HepG2 (cell line): ENCODE data around the gene RASL10A. TPM values are rescaled to one million over a fixed set of nuclear protein-coding genes. Genes with fewer than 3 reads are reported as not detected.

Source experiments
- ATAC-seq: fragments of 200-7000 bp; cut with Tn5 transposase; 3 replicates; pipeline ENCODE4 v1.9.1; 2020; ENCODE audit warnings: mild to moderate bottlenecking, moderate library complexity
- BruUV-seq: library from RNA; stranded (reverse); fragments of 400-500 nt; replicated peaks from 2 replicates; lab custom pipeline; 2021; lab: Mats Ljungman, UMichigan
- CTCF ChIA-PET: fragments of 300-600 bp; formaldehyde crosslinking; extraction: SDS; loops from one replicate; lab custom pipeline; 2021; ENCODE audit warnings: low total read pairs, inconsistent platforms, low intra/inter-chr PET ratio; lab: Yijun Ruan, JAX
- POLR2A ChIA-PET: fragments of 350-600 bp; sonication (Branson Sonifier 250); formaldehyde crosslinking; loops from one replicate; lab custom pipeline; 2020; ENCODE audit warnings: antibody characterized with exemption, inconsistent platforms; lab: Yijun Ruan, JAX
- DNase-seq: peaks from one replicate; pipeline ENCODE4 v3.0.0-alpha.2; 2015; ENCODE audit warnings: low spot score
- FAIRE-seq: peaks from 3 replicates; lab custom pipeline; 2011; peaks lifted over from hg19 to GRCh38; lab: Jason Lieb, UNC
- H2AFZ ChIP-seq: one replicate; pipeline ENCODE4 v1.6.1; 2011; ENCODE audit warnings: low read length, inconsistent platforms
- H3K27ac ChIP-seq: fragments of 300-600 bp; 3 replicates; pipeline ENCODE4 v1.8.0; 2011; ENCODE audit warnings: mixed run types, mild to moderate bottlenecking, mixed read lengths, low read length, inconsistent platforms; ENCODE audit not compliant: insufficient read depth; ENCODE audit errors: extremely low read length
- H3K27me3 ChIP-seq, 2 experiments: fragments of 200-600 bp in 1 of 2; 2 replicates in 1 of 2; 3 replicates in 1 of 2; pipeline versions ENCODE4 v1.6.0 to v1.8.0; 2011; ENCODE audit warnings: low read length in 2 of 2, mild to moderate bottlenecking in 2 of 2, moderate library complexity in 2 of 2, inconsistent platforms in 1 of 2; ENCODE audit not compliant: insufficient read depth in 2 of 2, control insufficient read depth in 1 of 2
- H3K36me3 ChIP-seq, 2 experiments: fragments of 200-600 bp in 1 of 2; replicated peaks in 1 of 2; 2 replicates in 1 of 2; 3 replicates in 1 of 2; pipeline versions ENCODE4 v1.5.1 to v1.8.0; 2011; ENCODE audit warnings: low read length in 2 of 2, inconsistent platforms in 1 of 2; ENCODE audit not compliant: insufficient read depth in 2 of 2, control insufficient read depth in 1 of 2
- H3K4me1 ChIP-seq: 2 replicates; pipeline ENCODE4 v1.5.1; 2012; ENCODE audit warnings: low read length, inconsistent platforms; ENCODE audit not compliant: insufficient read depth
- H3K4me2 ChIP-seq: 2 replicates; pipeline ENCODE4 v1.6.0; 2011; ENCODE audit warnings: low read depth, low read length, inconsistent platforms
- H3K4me3 ChIP-seq, 3 experiments: fragments of 200-600 bp in 1 of 3; sonication (generic), shearing (Covaris generic) in 1 of 3; replicated peaks in 1 of 3; 2 replicates each; pipeline ENCODE4 v1.5.1; 2011 to 2016; ENCODE audit warnings: low read length in 3 of 3, inconsistent platforms in 2 of 3, low read depth in 2 of 3, mild to moderate bottlenecking in 2 of 3, control low read depth in 1 of 3, mixed read lengths in 1 of 3; ENCODE audit not compliant: insufficient read depth in 1 of 3
- H3K79me2 ChIP-seq: one replicate; pipeline ENCODE4 v1.6.1; 2011; ENCODE audit warnings: low read length, inconsistent platforms; ENCODE audit not compliant: insufficient read depth
- H3K9ac ChIP-seq: 2 replicates; pipeline ENCODE4 v1.6.0; 2011; ENCODE audit warnings: mild to moderate bottlenecking, low read depth, low read length, inconsistent platforms; ENCODE audit not compliant: insufficient read depth
- H3K9me3 ChIP-seq: 2 replicates; pipeline ENCODE4 v1.5.1; 2012; ENCODE audit warnings: mild to moderate bottlenecking, low read length
- H4K20me1 ChIP-seq: 2 replicates; pipeline ENCODE4 v1.6.0; 2011; ENCODE audit warnings: inconsistent platforms, mild to moderate bottlenecking, low read length, moderate library complexity; ENCODE audit not compliant: insufficient read depth
- FOSL1 ChIP-seq: sonication (generic); formaldehyde crosslinking; IDR thresholded peaks from 2 replicates; pipeline ENCODE4 v1.9.0; 2021; ENCODE audit warnings: missing genetic modification reagents, borderline replicate concordance
- KDM2A ChIP-seq: sonication (generic); formaldehyde crosslinking; IDR thresholded peaks from 2 replicates; pipeline ENCODE4 v1.4.0; 2020; ENCODE audit warnings: low read depth, missing genetic modification reagents, borderline replicate concordance
- ZFP90 ChIP-seq: sonication (generic); formaldehyde crosslinking; IDR thresholded peaks from 2 replicates; pipeline ENCODE4 v1.8.0; 2022; ENCODE audit warnings: missing genetic modification reagents, mild to moderate bottlenecking, inconsistent platforms, borderline replicate concordance
- ZIK1 ChIP-seq: sonication (generic); formaldehyde crosslinking; IDR thresholded peaks from 2 replicates; pipeline ENCODE4 v1.5.0; 2020; ENCODE audit warnings: mild to moderate bottlenecking, low read depth, missing genetic modification reagents, borderline replicate concordance
- ZKSCAN1 ChIP-seq: fragments of 150-350 bp; IDR thresholded peaks from 2 replicates; pipeline ENCODE4 v1.6.1; 2014; ENCODE audit warnings: low read length
- ZNF121 ChIP-seq: sonication (generic); formaldehyde crosslinking; IDR thresholded peaks from 2 replicates; pipeline ENCODE4 v1.5.0; 2020; ENCODE audit warnings: mild to moderate bottlenecking, missing genetic modification reagents
- ZNF350 ChIP-seq: sonication (generic); formaldehyde crosslinking; IDR thresholded peaks from 2 replicates; pipeline ENCODE4 v1.4.0; 2020; ENCODE audit warnings: mild to moderate bottlenecking, low read depth, missing genetic modification reagents, borderline replicate concordance
- ZNF552 ChIP-seq: sonication (generic); formaldehyde crosslinking; IDR thresholded peaks from 2 replicates; pipeline ENCODE4 v1.9.0; 2022; ENCODE audit warnings: missing genetic modification reagents, mild to moderate bottlenecking, borderline replicate concordance
- ZSCAN25 ChIP-seq: sonication (generic); formaldehyde crosslinking; IDR thresholded peaks from 2 replicates; pipeline ENCODE4 v1.8.0; 2022; ENCODE audit warnings: mild to moderate bottlenecking, missing genetic modification reagents
- WGBS: methylation state at CpG from one replicate; pipeline ENCODE4 v1.1.6; 2017; ENCODE audit warnings: low lambda C conversion rate; 5-methylcytosine and 5-hydroxymethylcytosine counted together
- in situ Hi-C: cut with HindIII; loops from 2 replicates; pipeline ENCODE4 v1.10.0; 2017; ENCODE audit warnings: low pct_unique_long_range_greater_than_20kb; ENCODE audit not compliant: extremely low pct_ligation_motif_present
- intact Hi-C: fragments of 100-400 bp; cut with micrococcal nuclease; formaldehyde crosslinking; loops from one replicate; pipeline ENCODE4 v1.10.0; 2022; ENCODE audit not compliant: unreplicated experiment
- polyA plus RNA-seq, 8 experiments: library from polyadenylated mRNA; depleted of rRNA in 3 of 8; stranded (reverse) in 7 of 8; unstranded in 1 of 8; fragments of >200 nt; fragmentation: Illumina TruSeq in 4 of 8; extraction: Trizol in 4 of 8; gene quantifications; 2 replicates each; pipeline versions ENCODE4 v1.2.1 to v1.2.3, GENCODE V29; 2011 to 2016; ENCODE audit warnings: low read depth in 4 of 8, missing spikeins in 1 of 8, mixed read lengths in 1 of 8; ENCODE audit not compliant: insufficient read depth in 1 of 8
- total RNA-seq, 5 experiments: library from RNA; depleted of rRNA; stranded (reverse); fragments of >200 nt; fragmentation: Illumina TruSeq; extraction: Trizol; gene quantifications; 2 replicates each; pipeline ENCODE4 v1.2.3, GENCODE V29; 2016; ENCODE audit warnings: low read depth in 1 of 5

Gene RASL10A
- total and polyA plus RNA-seq, 2 of the 13 experiments (the other 11 are each of a cell fraction or from before 2014, with no cell fraction given): 0.05 to 0.22 TPM

GRCh38 chr22:29348956-29349355 lies 33.5 kb upstream of the RASL10A start:
- ChIA-PET CTCF (no interaction called here), POLR2A (no interaction called here)
- H2AFZ ChIP-seq: no peak overlapping the region
- no peak for DNase-seq
- no peak for TF ChIP-seq ZNF350 (CRISPR knock-in tag)
- TF ChIP-seq ZSCAN25: no peak
- TF ChIP-seq ZNF552: no peak
- TF ChIP-seq, all 625 proteins: peak for 0
- FAIRE-seq (no peak), ATAC-seq (no peak)
- peaks cover 17 to 65% of the 10 kb centered on the region in 2 experiments for H3K36me3 ChIP-seq
- H3K4me1 ChIP-seq: peaks cover 9% of the 10 kb centered on the region
- intact Hi-C loops: no loop called here
- no TSS peak for BruUV-seq
- WGBS: 96% methylated on average over 18 of the region's 18 CpGs
- H3K9me3 ChIP-seq: no peaks in the 10 kb centered on the region
- H4K20me1 ChIP-seq: no peaks in the 10 kb centered on the region
- in situ Hi-C loops: no loop called here
- H3K27me3 ChIP-seq: no peaks in the 10 kb centered on the region
- no peak overlapping the region for H3K27ac ChIP-seq
- H3K79me2 ChIP-seq: no peaks in the 10 kb centered on the region
- no peak overlapping the region for H3K4me2 ChIP-seq
- no peak overlapping the region for H3K4me3 ChIP-seq
- no peak overlapping the region for H3K9ac ChIP-seq

GRCh38 chr22:29348041-29348440 lies 32.5 kb upstream of the RASL10A start:
- TSS peak; percentile 34 for BruUV-seq
- no peak for TF ChIP-seq FOSL1 (CRISPR knock-in tag)
- no peak for TF ChIP-seq ZFP90 (CRISPR knock-in tag)
- TF ChIP-seq ZNF121 (CRISPR knock-in tag): no peak
- no peak for TF ChIP-seq KDM2A
- TF ChIP-seq ZKSCAN1: no peak
- TF ChIP-seq ZIK1 (CRISPR knock-in tag): no peak
- Histone ChIP-seq H3K79me2 (no peaks in the 10 kb centered on the region), H3K4me3 (no peak overlapping the region), H3K27ac (no peak overlapping the region), H3K27me3 (no peaks in the 10 kb centered on the region), H4K20me1 (no peaks in the 10 kb centered on the region), H3K4me1 (peaks cover 15% of the 10 kb centered on the region), H3K4me2 (no peak overlapping the region), H3K36me3 (peaks cover 16 to 58% of the 10 kb centered on the region in 2 experiments), H3K9ac (no peak overlapping the region), H3K9me3 (no peaks in the 10 kb centered on the region), H2AFZ (no peak overlapping the region)
- intact Hi-C loops: no loop called here
- POLR2A ChIA-PET: no interaction called here
- no peak for FAIRE-seq
- CTCF ChIA-PET: no interaction called here
- in situ Hi-C loops: no loop called here
- no peak for DNase-seq
- no peak for ATAC-seq
- WGBS: 94% methylated on average over 2 of the region's 2 CpGs
